Measurements from ENCODE around the gene CLDN5. TPM values are rescaled to one million over a fixed set of nuclear protein-coding genes. Genes with fewer than 3 reads are reported as not detected.

CLDN5 gene, protein sequence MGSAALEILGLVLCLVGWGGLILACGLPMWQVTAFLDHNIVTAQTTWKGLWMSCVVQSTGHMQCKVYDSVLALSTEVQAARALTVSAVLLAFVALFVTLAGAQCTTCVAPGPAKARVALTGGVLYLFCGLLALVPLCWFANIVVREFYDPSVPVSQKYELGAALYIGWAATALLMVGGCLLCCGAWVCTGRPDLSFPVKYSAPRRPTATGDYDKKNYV
- total RNA-seq = not detected in 2 replicates
- long read RNA-seq = 0 reads

DNA sequence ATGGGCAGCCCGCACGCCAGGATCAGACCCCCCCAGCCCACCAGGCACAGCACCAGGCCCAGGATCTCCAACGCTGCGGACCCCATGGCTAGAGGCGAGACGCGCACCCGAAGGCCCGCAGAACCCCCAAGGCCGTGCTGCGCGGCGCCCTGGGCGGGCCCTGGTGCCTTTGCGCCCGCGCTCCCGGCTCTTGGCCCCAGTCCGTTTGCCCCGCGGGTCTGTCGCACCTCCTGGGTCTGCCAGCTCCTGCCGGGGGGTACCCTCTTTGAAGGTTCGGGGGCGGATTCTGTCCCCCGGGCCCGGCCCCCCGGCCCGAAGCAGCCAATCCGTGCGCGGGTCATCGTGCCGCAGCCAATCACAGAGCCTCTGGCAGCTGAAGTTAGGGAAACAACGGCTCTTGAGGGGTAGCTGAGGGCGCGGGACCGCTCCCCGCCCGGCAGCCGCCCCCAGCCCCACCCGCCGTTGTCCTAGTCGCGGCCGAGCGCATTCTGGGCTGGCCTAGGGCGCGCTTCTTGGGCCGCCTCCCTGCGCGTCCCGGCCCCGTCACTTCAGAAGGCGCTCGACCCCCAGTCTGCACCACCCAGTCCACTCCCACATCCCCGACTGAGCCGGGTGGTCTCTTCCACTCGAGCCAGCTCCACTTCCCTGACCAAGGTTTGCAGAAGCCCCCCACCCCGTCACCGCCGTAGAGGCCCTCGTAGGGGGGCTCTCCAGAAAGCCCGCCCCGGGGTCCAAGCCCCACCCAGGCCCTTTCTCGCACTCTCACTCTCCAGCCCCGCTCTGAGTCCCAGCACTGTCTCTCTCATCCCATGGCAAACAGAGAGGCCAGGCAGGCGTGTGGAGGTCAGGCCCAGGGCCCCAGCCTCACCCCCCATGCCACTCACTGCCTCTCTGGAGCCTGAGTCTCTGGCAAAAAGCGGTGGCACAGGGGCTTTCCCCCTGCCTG, at the start of gene CLDN5:
TSS of gene CLDN5 (minus strand) at position 241 of the 946 bp plus-strand sequence. CDS start at position 86, 155 bp downstream.
- Mint-ChIP-seq H3K27me3 (ENCODE audit: unreplicated experiment) (peaks cover 11% of the 10 kb centered on the region), H3K4me3 (ENCODE audit: unreplicated experiment) (peak within 1 kb of the TSS; percentile 72), H3K9me3 (ENCODE audit: unreplicated experiment) (no peaks in the 10 kb centered on the region), H3K4me1 (ENCODE audit: unreplicated experiment) (peaks cover 12% of the 10 kb centered on the region), H3K27ac (ENCODE audit: unreplicated experiment) (no peak within 1 kb of the TSS), H3K36me3 (ENCODE audit: unreplicated experiment) (no peaks in the 10 kb centered on the region)
- TF ChIP-seq, protein P1, sequence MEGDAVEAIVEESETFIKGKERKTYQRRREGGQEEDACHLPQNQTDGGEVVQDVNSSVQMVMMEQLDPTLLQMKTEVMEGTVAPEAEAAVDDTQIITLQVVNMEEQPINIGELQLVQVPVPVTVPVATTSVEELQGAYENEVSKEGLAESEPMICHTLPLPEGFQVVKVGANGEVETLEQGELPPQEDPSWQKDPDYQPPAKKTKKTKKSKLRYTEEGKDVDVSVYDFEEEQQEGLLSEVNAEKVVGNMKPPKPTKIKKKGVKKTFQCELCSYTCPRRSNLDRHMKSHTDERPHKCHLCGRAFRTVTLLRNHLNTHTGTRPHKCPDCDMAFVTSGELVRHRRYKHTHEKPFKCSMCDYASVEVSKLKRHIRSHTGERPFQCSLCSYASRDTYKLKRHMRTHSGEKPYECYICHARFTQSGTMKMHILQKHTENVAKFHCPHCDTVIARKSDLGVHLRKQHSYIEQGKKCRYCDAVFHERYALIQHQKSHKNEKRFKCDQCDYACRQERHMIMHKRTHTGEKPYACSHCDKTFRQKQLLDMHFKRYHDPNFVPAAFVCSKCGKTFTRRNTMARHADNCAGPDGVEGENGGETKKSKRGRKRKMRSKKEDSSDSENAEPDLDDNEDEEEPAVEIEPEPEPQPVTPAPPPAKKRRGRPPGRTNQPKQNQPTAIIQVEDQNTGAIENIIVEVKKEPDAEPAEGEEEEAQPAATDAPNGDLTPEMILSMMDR (IDR thresholded peaks at IDR 0.05) = no peak
- no peak for DNase-seq (ENCODE audit: extremely low spot score, unreplicated experiment)

DNA sequence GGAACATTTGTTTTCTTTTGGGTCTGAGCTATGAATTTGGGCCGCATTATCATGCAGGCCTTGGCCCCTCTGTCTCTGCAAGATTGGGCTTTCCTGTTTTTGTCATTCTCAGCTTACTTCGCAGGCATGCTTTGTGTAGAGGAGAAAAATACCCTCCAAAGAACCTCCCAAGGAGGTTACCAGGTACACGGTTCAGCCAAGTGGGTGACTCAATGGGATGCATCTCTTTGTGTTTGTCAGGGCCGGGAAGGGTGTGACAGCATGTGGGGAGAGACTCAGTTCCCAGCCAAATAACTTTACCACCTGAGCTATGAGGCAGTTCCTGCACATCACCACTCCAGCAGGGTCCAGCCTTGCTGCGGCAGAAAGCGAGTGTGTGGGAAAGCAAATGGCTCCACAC, 47.8 kb upstream of the CLDN5 start:
- Mint-ChIP-seq H3K4me3 (ENCODE audit: unreplicated experiment) (no peak overlapping the region), H3K36me3 (ENCODE audit: unreplicated experiment) (no peaks in the 10 kb centered on the region), H3K9me3 (ENCODE audit: unreplicated experiment) (no peaks in the 10 kb centered on the region), H3K27me3 (ENCODE audit: unreplicated experiment) (peaks cover 3% of the 10 kb centered on the region), H3K4me1 (ENCODE audit: unreplicated experiment) (peaks cover 7% of the 10 kb centered on the region), H3K27ac (ENCODE audit: unreplicated experiment) (no peak overlapping the region)
- DNase-seq (ENCODE audit: extremely low spot score, unreplicated experiment) = no peak
- TF ChIP-seq, protein P1 (IDR thresholded peaks at IDR 0.05) = no peak

DNA sequence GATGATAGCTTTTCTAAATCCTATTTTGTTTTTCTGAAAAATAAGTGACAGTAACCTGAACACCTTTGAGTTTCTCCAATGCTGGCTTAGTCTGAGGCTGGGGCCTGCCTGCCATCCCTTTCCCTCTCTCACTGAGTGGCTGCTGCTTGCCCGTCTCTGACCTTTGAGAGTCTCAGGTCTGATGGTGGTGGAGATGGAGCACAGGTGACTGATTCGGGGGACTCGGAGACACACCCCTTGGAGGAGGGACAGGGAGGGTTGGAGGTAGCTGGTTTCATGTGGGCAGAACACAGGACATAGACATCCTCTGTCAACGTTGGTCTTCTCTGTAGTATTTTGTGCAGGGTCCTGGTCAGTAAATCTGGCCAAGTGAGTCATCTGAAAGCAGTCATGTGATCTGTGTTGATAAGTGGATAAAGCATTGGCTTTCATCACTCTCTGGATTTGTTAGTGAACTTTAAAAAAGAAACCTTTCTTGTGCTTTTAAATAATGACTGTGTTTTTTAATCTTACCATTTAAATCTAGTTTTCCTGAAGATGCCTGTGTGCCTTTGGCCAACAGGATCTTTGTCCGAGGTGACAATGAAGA, 47.1 kb upstream of the CLDN5 start:
- DNase-seq (ENCODE audit: extremely low spot score, unreplicated experiment) = no peak
- Mint-ChIP-seq H3K27me3 (ENCODE audit: unreplicated experiment) (peaks cover 3% of the 10 kb centered on the region), H3K4me3 (ENCODE audit: unreplicated experiment) (no peak overlapping the region)

DNA sequence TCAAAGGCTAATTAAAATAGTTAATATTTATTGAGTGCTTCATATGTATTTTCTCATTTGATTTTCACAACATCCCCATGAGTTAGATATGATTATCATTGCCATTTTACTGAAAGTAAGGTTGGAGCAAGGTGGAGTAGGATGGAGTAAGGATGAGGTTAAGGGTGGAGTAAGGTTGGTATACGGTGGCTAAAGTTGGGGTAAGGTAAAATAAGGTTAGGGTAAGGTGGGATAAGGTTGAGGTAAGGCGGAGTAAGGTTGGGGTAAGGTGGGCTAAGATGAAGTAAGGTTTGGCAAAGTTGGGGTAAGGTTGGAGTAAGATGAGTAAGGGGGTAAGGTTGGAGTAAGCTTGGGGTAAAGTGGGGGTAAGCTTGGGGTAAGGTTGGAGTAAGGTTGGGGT, 45.8 kb upstream of the CLDN5 start:
- TF ChIP-seq, protein P1 (IDR thresholded peaks at IDR 0.05) = no peak
- H3K4me3 Mint-ChIP-seq (ENCODE audit: unreplicated experiment) = no peak overlapping the region
- no peaks in the 10 kb centered on the region for H3K36me3 Mint-ChIP-seq (ENCODE audit: unreplicated experiment)
- no peak for DNase-seq (ENCODE audit: extremely low spot score, unreplicated experiment)
- peaks cover 4% of the 10 kb centered on the region for H3K4me1 Mint-ChIP-seq (ENCODE audit: unreplicated experiment)
- peaks cover 3% of the 10 kb centered on the region for H3K27me3 Mint-ChIP-seq (ENCODE audit: unreplicated experiment)
- no peaks in the 10 kb centered on the region for H3K9me3 Mint-ChIP-seq (ENCODE audit: unreplicated experiment)
- no peak overlapping the region for H3K27ac Mint-ChIP-seq (ENCODE audit: unreplicated experiment)

More for the DNA sequence above, 47.1 kb upstream of the CLDN5 start:
- TF ChIP-seq, protein P1 (IDR thresholded peaks at IDR 0.05) = no peak
- H3K4me1 Mint-ChIP-seq (ENCODE audit: unreplicated experiment) = peaks cover under 1% of the 10 kb centered on the region
- no peaks in the 10 kb centered on the region for H3K36me3 Mint-ChIP-seq (ENCODE audit: unreplicated experiment)
- no peaks in the 10 kb centered on the region for H3K9me3 Mint-ChIP-seq (ENCODE audit: unreplicated experiment)
- no peak overlapping the region for H3K27ac Mint-ChIP-seq (ENCODE audit: unreplicated experiment)

DNA sequence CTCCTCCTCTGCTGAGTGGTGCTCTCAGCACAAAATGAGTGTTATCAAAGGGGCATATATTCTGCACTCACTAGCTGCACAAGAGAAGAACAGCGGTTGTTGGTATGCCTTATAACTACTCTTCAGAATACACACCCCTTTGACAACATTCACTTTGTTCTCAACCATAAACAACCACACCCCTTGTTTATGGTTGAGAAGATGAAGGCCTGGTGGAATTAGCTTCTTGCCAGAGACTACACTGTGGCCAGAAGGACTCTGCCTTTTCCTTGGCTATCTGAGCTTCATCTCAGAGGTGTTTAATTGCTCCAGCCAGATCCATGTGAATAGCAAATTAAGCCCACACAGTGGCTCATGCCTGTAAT, 45.0 kb upstream of the CLDN5 start:
- Mint-ChIP-seq H3K27ac (ENCODE audit: unreplicated experiment) (no peak overlapping the region), H3K9me3 (ENCODE audit: unreplicated experiment) (peaks cover 6% of the 10 kb centered on the region)
- no peak for DNase-seq (ENCODE audit: extremely low spot score, unreplicated experiment)

More for the DNA sequence above, 45.0 kb upstream of the CLDN5 start:
- H3K36me3 Mint-ChIP-seq (ENCODE audit: unreplicated experiment) = no peaks in the 10 kb centered on the region
- no peak overlapping the region for H3K4me3 Mint-ChIP-seq (ENCODE audit: unreplicated experiment)
- peaks cover 4% of the 10 kb centered on the region for H3K4me1 Mint-ChIP-seq (ENCODE audit: unreplicated experiment)
- H3K27me3 Mint-ChIP-seq (ENCODE audit: unreplicated experiment) = peaks cover 8% of the 10 kb centered on the region
- TF ChIP-seq, protein P1 (IDR thresholded peaks at IDR 0.05) = no peak

All from osteocyte (in vitro differentiated cells).